ENCODE data around the gene DDX50. TPM values are rescaled to one million over a fixed set of nuclear protein-coding genes. Genes with fewer than 3 reads are reported as not detected.

Gene DDX50
- total RNA-seq, 6 experiments from 2014 or later = 35.6 to 39.4 (median 37.3) TPM

DNA sequence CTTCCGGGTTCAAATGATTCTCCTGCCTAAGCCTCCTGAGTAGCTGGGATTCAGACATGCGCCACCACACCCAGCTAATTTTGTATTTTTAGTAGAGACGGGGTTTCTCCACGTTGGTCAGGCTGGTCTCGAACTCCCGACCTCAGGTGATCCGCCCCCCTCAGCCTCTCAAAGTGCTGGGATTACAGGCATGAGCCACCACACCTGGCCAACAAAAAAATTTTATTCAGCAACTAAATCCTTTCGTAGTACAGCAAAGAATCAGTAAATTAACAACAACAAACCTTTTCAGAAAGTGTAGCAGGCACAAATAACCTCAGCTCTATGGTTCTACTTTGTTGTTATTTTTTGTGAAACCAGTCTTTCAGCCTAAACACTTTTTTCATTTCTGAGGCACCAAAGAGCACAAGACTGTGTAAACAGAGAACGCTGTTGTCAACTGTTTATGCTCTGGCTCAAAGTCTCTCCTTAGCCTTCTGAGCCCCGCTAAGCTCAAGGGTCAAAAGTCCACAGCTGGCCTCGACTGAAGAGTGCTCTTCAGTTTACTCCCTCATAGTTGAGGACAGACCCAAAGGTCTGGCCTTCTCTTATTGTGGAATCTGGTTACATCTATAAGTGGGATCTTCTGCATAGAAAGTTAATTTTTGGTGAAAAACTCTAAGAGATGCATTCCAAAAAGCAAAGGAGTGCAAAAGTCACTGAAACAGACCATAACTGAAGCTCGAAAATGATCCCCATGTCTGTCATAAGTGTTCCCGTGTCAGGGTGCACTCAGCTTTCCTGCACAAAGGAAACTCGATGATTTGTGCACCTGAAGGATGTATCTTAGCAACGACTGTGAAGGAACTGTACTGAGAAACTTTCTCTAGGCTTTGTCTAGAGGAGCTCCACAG lies 24.6 kb upstream of the DDX50 start:
- Mint-ChIP-seq H3K27ac (no peak overlapping the region), H3K27me3 (ENCODE audit: insufficient read depth) (peaks cover 7% of the 10 kb centered on the region), H3K9me3 (no peaks in the 10 kb centered on the region), H3K4me1 (ENCODE audit: low read depth) (peaks cover 7% of the 10 kb centered on the region), H3K4me3 (no peak overlapping the region), H3K36me3 (ENCODE audit: low read depth) (no peaks in the 10 kb centered on the region)
- no peak for DNase-seq
- TF ChIP-seq, protein P1, sequence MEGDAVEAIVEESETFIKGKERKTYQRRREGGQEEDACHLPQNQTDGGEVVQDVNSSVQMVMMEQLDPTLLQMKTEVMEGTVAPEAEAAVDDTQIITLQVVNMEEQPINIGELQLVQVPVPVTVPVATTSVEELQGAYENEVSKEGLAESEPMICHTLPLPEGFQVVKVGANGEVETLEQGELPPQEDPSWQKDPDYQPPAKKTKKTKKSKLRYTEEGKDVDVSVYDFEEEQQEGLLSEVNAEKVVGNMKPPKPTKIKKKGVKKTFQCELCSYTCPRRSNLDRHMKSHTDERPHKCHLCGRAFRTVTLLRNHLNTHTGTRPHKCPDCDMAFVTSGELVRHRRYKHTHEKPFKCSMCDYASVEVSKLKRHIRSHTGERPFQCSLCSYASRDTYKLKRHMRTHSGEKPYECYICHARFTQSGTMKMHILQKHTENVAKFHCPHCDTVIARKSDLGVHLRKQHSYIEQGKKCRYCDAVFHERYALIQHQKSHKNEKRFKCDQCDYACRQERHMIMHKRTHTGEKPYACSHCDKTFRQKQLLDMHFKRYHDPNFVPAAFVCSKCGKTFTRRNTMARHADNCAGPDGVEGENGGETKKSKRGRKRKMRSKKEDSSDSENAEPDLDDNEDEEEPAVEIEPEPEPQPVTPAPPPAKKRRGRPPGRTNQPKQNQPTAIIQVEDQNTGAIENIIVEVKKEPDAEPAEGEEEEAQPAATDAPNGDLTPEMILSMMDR (IDR thresholded peaks at IDR 0.05) = no peak

DNA sequence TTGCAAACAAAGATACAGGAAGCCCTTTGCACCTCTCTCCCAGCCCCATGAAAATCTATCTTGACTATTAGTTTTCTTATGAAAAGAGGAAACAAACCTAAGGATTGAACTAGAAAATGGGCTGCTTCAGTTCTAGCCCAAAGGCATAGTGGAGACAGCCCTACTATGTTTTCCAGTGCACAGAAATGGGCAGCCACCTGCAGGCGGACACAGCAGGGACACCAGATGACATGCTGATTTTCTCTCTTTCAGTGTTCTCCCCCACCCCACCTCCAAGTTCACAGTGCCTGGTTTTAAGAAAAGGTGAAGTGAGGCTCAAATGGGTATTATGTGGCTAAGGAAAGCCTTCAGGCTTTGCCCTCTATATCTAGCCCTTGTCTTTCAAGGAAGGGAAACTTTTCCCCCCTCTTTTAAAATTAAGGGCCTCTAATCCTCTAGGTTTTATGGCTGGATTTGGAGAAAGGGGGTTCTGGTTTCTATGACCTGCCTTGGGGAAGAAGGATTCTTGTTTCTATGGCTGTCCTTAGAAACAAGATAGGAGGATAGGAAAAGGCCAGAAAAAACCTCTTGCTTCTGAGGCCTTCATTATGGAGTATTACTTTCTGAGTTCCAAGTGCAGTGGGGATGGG lies 23.5 kb upstream of the DDX50 start:
- H3K4me1 Mint-ChIP-seq (ENCODE audit: low read depth) = no peaks in the 10 kb centered on the region
- H3K4me3 Mint-ChIP-seq = no peak overlapping the region
- H3K27ac Mint-ChIP-seq = no peak overlapping the region
- H3K27me3 Mint-ChIP-seq (ENCODE audit: insufficient read depth) = peaks cover 7% of the 10 kb centered on the region
- TF ChIP-seq, protein P1 (IDR thresholded peaks at IDR 0.05) = no peak
- no peaks in the 10 kb centered on the region for H3K9me3 Mint-ChIP-seq
- DNase-seq = no peak
- H3K36me3 Mint-ChIP-seq (ENCODE audit: low read depth) = no peaks in the 10 kb centered on the region

DNA sequence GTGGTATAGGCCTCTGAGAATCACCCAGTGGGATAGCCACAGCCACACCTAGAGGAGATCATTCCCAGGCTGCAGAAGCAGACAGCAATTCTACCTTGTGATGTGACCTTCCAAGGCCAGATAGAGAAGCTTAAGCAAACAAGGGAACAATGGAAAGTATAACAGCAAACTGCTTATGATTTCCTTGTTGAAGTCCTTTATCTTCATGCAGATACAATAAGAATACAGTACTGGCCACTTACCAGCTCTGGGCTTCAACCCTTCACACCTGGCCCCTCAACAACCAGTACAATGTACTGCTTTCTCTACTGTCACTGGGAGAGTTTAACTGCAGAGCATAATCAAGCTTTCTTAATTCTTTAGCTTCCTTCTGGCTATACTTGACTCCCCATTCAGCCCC lies 22.6 kb upstream of the DDX50 start:
- Mint-ChIP-seq H3K4me3 (no peak overlapping the region), H3K36me3 (ENCODE audit: low read depth) (no peaks in the 10 kb centered on the region), H3K4me1 (ENCODE audit: low read depth) (no peaks in the 10 kb centered on the region), H3K27ac (no peak overlapping the region), H3K27me3 (ENCODE audit: insufficient read depth) (peaks cover 7% of the 10 kb centered on the region), H3K9me3 (no peaks in the 10 kb centered on the region)
- TF ChIP-seq, protein P1 (IDR thresholded peaks at IDR 0.05) = no peak
- no peak for DNase-seq

DNA sequence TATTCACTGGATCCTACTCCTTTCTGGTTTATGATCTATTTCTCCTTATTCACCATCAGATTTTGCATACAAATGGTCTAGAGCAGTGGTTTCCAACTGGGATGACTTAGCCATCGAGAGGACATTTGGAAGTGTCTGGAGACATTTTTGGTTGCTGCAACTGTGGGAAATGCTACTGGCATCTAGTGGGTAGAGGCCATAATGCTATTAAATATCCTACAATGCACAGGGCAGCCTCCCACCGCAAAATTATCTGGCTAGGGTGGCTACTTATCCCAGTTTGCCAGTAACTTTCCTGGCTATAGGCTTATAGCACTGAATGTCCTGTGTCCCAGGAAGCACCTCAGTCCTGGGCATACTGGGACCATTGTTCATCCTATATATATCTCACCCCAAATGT lies 21.5 kb upstream of the DDX50 start:
- no peak for DNase-seq
- Mint-ChIP-seq H3K4me1 (ENCODE audit: low read depth) (no peaks in the 10 kb centered on the region), H3K27ac (no peak overlapping the region), H3K36me3 (ENCODE audit: low read depth) (no peaks in the 10 kb centered on the region), H3K9me3 (no peaks in the 10 kb centered on the region), H3K27me3 (ENCODE audit: insufficient read depth) (peaks cover 8% of the 10 kb centered on the region), H3K4me3 (no peak overlapping the region)
- TF ChIP-seq, protein P1 (IDR thresholded peaks at IDR 0.05) = no peak

DNA sequence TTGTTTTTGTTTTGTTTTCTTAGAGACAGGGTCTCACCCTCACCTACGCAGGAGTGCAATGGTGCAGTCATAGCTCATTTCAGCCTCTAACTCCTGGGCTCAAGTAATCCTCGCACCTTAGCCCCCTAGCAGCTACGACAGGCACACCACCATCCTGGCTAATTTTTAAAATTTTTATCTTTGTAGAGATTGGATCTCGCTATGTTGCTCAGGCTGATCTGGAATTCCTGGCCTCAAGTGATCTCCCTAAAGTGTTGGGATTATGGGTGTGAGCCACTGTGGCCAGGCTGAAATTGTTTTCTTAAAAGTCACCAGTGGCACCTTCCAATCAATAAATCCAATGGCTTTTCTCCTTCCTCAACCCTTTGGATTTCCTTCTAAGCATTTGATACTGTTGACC lies 20.9 kb upstream of the DDX50 start:
- H3K36me3 Mint-ChIP-seq (ENCODE audit: low read depth) = no peaks in the 10 kb centered on the region
- no peak for DNase-seq
- H3K4me1 Mint-ChIP-seq (ENCODE audit: low read depth) = no peaks in the 10 kb centered on the region
- no peaks in the 10 kb centered on the region for H3K9me3 Mint-ChIP-seq
- no peak overlapping the region for H3K27ac Mint-ChIP-seq
- H3K4me3 Mint-ChIP-seq = no peak overlapping the region
- H3K27me3 Mint-ChIP-seq (ENCODE audit: insufficient read depth) = peaks cover 8% of the 10 kb centered on the region
- TF ChIP-seq, protein P1 (IDR thresholded peaks at IDR 0.05) = no peak
